Sigmoid colon (tissue), 7 donors: ENCODE measurements around the gene STK17B. TPM values are rescaled to one million over a fixed set of nuclear protein-coding genes. Genes with fewer than 3 reads are reported as not detected.

Source experiments
- DNase-seq: peaks from one replicate; pipeline ENCODE4 v3.0.0-alpha.2; 2019
- H3K27ac ChIP-seq, 4 donors: fragments of 200-600 bp; sonication (generic); one replicate each; pipeline ENCODE4 v1.5.1; 2016 to 2019; ENCODE audit warnings: mild to moderate bottlenecking in 1 of 4
- H3K27me3 ChIP-seq, 3 donors: fragments of 200-600 bp; sonication (generic); one replicate each; pipeline ENCODE4 v1.5.1; 2019; ENCODE audit warnings: mild to moderate bottlenecking in 1 of 3
- H3K36me3 ChIP-seq, 4 donors: fragments of 200-600 bp; sonication (generic); one replicate each; pipeline ENCODE4 v1.5.1; 2016 to 2019
- H3K4me1 ChIP-seq, 4 donors: fragments of 200-600 bp; sonication (generic); one replicate each; pipeline ENCODE4 v1.5.1; 2017 to 2019
- H3K4me3 ChIP-seq, 4 donors: fragments of 200-600 bp; sonication (generic); one replicate each; pipeline ENCODE4 v1.5.1; 2017 to 2019; ENCODE audit warnings: mild to moderate bottlenecking in 2 of 4, moderate library complexity in 1 of 4
- H3K9me3 ChIP-seq, 4 donors: fragments of 200-600 bp in 3 of 4; sonication (generic) in 3 of 4; one replicate each; pipeline versions ENCODE4 v1.5.1 to v1.6.1; 2013 to 2019
- CTCF ChIP-seq, 4 experiments: fragments of 450-650 bp in 3 of 4; fragments of 200-600 bp in 1 of 4; IDR thresholded peaks; one replicate each; pipeline ENCODE4 v1.5.1; 2016 to 2019; ENCODE audit warnings: antibody characterized with exemption in 4 of 4, mild to moderate bottlenecking in 3 of 4, moderate library complexity in 2 of 4
- EP300 ChIP-seq, 4 donors: sonication (generic); formaldehyde crosslinking; IDR thresholded peaks; one replicate each; pipeline ENCODE4 v1.6.1; 2017; ENCODE audit warnings: antibody characterized with exemption in 4 of 4
- POLR2A ChIP-seq, 2 donors: fragments of 450-650 bp; IDR thresholded peaks; one replicate each; pipeline ENCODE4 v1.6.1; 2016; ENCODE audit warnings: antibody characterized with exemption in 2 of 2, mild to moderate bottlenecking in 2 of 2, moderate library complexity in 2 of 2
- POLR2AphosphoS5 ChIP-seq, 4 donors: sonication (generic); formaldehyde crosslinking; IDR thresholded peaks; one replicate each; pipeline ENCODE4 v1.6.1; 2017; ENCODE audit warnings: antibody characterized with exemption in 4 of 4
- WGBS, 2 donors: extraction: QIAGEN DNeasy Blood & Tissue Kit; methylation state at CpG; one replicate each; pipeline ENCODE4 v1.1.7; 2013; 5-methylcytosine and 5-hydroxymethylcytosine counted together
- intact Hi-C: fragments of 100-400 bp; cut with DNase I; formaldehyde crosslinking; loops from one replicate; pipeline ENCODE4 v1.15.1; 2023
- polyA plus RNA-seq, 3 donors: library from polyadenylated mRNA; stranded (reverse); fragments of 200-250 nt; gene quantifications; one replicate each; pipeline ENCODE4 v1.2.3, GENCODE V29; 2013
- total RNA-seq, 4 donors: library from RNA; depleted of rRNA; stranded (reverse); fragments of >200 nt; gene quantifications; one replicate each; pipeline ENCODE4 v1.1.0, GENCODE V29; 2016
- donor health status: healthy with polysubstance abuse.
- donor health status: Bipolar disorder and iron deficiency.
- donor health status: healthy.

STK17B gene
- total and polyA plus RNA-seq, 7 donors: 9.0 to 30.7 (median 13.5) TPM

- no peak for DNase-seq
- no peak overlapping the region for H3K27ac ChIP-seq
- intact Hi-C loops: no loop called here
- no peaks in the 10 kb centered on the region for H3K27me3 ChIP-seq
- 28 to 67% methylated on average over 2 of the region's 2 CpGs for WGBS, 2 donors
- no peaks in the 10 kb centered on the region for H3K4me1 ChIP-seq
- H3K9me3 ChIP-seq: peaks cover 0 to 7% (median 0%) of the 10 kb centered on the region in 4 donors
- H3K4me3 ChIP-seq: no peak overlapping the region
- TF ChIP-seq CTCF (IDR thresholded peaks at IDR 0.05) (no peak), POLR2A (IDR thresholded peaks at IDR 0.05) (no peak), EP300 (IDR thresholded peaks at IDR 0.05) (no peak), POLR2AphosphoS5 (IDR thresholded peaks at IDR 0.05) (no peak)
- no peaks in the 10 kb centered on the region for H3K36me3 ChIP-seq
Measured at GRCh38 chr2:196088203-196088602, 83.2 kb downstream of the STK17B start.

- TF ChIP-seq POLR2A (IDR thresholded peaks at IDR 0.05): no peak
- no peak for TF ChIP-seq CTCF (IDR thresholded peaks at IDR 0.05)
- TF ChIP-seq EP300 (IDR thresholded peaks at IDR 0.05): no peak
- no peak for TF ChIP-seq POLR2AphosphoS5 (IDR thresholded peaks at IDR 0.05)
- 81 to 83% methylated on average over 7 of the region's 7 CpGs for WGBS, 2 donors
- no peaks in the 10 kb centered on the region for H3K4me1 ChIP-seq
- DNase-seq: no peak
- peaks cover 0 to 8% (median 0%) of the 10 kb centered on the region in 4 donors for H3K9me3 ChIP-seq
- no peak overlapping the region for H3K4me3 ChIP-seq
- intact Hi-C loops: no loop called here
- H3K27ac ChIP-seq: no peak overlapping the region
- H3K27me3 ChIP-seq: no peaks in the 10 kb centered on the region
- no peaks in the 10 kb centered on the region for H3K36me3 ChIP-seq
Measured at GRCh38 chr2:196086517-196087368, 84.6 kb downstream of the STK17B start.

GRCh38 chr2:196083601-196084000 lies 87.8 kb downstream of the STK17B start:
- Histone ChIP-seq H3K4me3 (no peak overlapping the region), H3K27me3 (no peaks in the 10 kb centered on the region), H3K27ac (no peak overlapping the region), H3K9me3 (peaks cover 0 to 8% (median 0%) of the 10 kb centered on the region in 4 donors), H3K4me1 (no peaks in the 10 kb centered on the region), H3K36me3 (no peaks in the 10 kb centered on the region)
- TF ChIP-seq EP300 (IDR thresholded peaks at IDR 0.05): no peak
- no peak for TF ChIP-seq POLR2A (IDR thresholded peaks at IDR 0.05)
- TF ChIP-seq POLR2AphosphoS5 (IDR thresholded peaks at IDR 0.05): no peak
- no peak for TF ChIP-seq CTCF (IDR thresholded peaks at IDR 0.05)
- DNase-seq: no peak
- intact Hi-C loops: no loop called here
- 91 to 94% methylated on average over 5 of the region's 5 CpGs for WGBS, 2 donors

Other genes starting within 250 kb of the STK17B start
- gene DNAH7, start 102.7 kb downstream of the STK17B start, total RNA-seq: 1 to 10 TPM in 1 of 4 donors, under 1 TPM in 3; 0.36 to 1.9 (median 0.70) TPM
- gene DNAH7, start 102.7 kb downstream of the STK17B start, polyA plus RNA-seq: 1 to 10 TPM in 2 of 3 donors, under 1 TPM in 1; 0.57 to 1.4 (median 1.2) TPM